GM19467 (cell line): Measurements from ENCODE around the gene PABPC1L.

Experiments
- ATAC-seq: cut with Tn5 transposase; IDR thresholded peaks from one replicate; pipeline ENCODE4 v1.9.1; 2021; ENCODE audit warnings: mild to moderate bottlenecking, moderate library complexity; ENCODE audit not compliant: unreplicated experiment

PABPC1L gene

DNA sequence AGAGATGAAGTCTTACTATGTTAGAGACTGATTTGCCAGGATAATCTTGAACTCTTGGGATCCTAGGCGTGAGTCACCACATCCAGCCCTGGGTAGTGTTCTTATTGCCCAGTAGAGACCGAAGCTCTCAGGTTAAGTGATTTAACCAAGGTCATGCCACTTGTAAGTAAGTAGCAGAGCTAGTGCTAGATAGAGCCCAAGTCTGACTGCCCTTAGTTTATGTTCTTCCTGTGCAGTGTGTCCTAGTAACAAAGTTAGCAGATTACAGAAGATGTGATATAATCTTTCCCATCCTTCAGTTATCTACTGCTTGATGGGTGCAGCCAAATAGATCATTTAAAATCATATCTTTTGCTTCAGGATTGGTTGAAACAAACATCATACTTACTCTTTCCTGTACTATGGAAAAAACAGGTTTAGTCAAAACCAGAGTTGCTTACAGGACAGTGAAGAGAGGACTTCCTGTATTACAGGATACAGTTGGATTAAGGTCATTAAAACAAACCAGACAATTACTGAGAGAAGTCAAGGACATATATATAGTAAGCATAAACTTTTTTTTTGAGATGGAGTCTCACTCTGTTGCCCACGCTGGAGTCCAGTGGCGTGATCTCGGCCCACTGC lies 9.5 kb upstream of the PABPC1L start:
- no peak for ATAC-seq

DNA sequence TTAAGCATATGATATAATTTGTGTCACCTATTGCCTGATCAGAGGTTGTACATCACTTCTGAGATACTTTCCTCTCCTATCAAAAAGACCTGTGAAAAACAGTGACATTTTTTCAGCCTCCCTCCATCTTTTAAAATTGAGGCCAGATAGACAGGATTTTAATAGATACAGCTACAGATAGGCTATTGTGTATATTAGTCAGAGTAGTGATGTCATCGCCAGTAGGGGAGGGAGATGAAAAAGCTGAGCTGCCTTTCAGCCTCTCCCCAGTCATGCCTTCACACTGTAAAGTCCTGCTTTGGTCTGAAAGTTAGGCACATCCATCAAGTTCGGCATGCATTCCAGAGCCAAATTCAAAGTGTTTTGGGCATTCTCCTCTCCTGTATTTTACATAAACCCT lies 7.9 kb upstream of the PABPC1L start:
- ATAC-seq = no peak

DNA sequence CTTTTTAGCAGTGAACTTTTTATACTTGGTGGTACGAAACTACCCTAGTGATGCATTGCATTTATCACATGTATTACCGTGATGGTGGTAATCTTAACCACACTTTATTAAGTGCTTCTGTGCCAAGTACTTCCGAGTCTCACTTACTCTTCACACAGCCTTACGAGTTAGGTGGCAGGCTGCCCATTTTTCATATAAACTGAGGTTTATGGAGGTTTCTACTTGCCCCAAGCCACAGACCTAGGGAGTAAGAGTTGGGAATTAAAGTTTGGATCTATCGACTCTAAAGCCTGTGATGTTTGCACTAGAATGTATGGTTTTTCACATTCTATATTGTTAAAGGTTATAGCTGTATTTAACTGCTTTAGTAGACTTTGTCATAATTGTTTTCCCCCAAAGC lies 5.5 kb upstream of the PABPC1L start:
- ATAC-seq = no peak

DNA sequence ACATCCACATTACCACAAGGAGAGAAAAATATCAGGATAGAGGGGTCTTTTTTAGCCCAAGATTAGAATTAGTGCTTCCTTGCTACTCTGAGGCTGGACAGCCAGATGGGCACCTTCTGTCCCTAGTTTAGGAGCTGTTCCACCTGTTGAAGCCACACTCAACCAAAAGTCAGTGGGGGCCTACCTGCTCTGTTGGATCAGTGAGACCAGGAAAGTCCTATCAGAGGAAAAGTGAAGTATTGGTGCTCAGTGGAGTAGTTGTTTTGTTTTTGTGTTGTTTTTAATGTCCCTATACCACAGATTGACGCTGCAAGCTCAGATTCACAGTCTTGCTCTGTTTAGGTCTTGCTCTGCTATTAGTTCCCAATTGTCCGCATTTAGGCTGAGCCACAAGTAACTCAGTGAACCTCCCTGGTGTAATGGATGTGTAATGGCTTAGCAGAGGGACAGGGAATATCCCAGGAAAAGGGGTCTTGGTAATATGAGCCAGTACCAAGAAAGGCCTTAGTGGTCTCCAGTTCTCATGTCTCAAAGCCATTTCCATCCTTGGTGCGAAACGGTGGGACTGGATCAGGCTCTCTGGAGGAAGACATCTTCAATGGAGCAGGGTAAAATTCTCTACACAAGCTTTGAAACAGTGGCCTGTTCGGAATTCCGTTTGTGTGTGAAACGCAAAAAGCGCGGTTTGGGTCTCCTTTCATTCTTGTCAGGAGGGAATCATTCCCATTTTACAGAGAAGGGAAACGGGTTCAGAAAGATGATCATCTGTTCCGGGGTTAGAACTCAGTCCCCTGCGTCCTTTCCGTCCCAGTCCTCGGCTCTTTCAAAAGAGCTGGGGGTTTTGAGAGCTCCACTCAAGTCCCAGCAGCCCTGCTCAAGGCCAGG lies 631 bp upstream of the PABPC1L start:
- ATAC-seq = no peak

DNA sequence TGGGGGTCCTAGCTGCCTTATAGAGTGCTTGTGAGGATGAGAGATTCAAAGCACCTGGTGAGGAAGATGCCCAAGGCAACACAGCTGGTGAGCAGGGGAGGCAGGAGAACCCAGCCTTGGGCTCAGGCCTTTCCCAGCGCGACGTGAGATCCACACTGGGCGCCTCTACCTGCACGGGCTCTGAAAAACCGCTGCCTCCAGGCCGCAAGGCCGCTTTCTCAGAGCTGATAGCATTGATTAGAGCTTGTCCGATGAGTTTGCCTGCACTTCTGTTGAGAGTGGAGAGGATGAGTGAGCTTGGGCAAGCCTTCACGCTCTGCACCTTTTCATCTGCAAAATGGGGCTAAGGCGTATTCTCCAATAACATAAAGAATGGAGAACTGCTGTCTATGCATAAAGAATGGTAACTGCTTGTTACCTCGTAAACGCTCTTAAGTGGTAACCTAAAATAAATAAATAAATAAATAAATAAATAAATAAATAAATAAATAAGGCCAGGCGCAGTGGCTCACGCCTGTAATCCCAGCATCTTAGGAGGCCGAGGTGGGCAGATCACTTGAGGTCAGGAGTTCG lies 916 bp downstream of the PABPC1L start:
- no peak for ATAC-seq

DNA sequence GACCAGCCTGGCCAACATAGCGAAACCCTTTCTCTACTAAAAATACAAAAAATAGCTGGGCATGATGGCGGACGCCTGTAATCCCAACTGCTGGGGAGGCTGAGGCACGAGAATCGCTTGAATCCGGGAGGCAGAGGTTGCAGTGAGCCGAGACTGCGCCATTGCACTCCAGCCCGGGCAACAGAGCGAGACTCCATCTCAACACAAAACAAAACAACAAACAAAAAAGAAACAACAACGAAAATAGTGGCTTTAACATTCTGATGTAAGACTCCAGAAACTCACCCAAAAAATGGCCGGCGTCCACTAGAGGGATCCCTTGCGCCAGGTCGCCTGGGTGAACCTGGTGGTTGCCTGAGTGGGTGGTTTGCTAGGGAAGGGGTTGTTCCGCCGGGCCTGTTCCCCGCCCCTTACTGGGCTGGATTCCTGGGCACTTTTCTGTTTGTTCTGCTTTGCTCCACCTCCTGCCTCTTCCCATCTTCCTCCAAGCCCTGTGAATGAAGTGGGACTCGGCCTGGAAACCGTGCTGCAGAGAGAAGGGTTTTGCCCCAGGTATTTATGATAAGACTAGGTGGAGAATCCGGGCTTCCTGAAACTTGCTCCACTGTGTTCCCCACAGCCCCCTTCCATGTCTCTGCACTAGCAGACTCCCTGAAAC lies 1.5 kb downstream of the PABPC1L start:
- ATAC-seq = no peak

DNA sequence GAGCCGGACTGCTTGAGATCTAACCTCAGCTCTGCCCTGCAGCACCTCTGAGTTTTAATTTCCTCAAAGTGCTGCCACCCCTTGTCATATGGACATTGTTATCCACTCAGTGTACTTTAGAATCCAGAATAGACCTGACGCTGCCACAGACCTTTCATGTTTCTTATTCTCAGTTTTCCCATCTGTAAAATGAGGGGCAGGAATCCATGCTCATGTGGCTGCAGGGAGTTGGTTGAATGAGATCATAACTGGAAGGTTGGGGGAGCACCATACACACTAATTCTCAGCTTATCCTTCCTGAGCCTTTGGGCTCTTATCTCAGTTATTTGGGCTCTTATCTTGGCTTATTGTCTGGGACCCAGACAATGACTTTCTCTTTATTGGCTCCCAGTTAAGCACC lies 2.3 kb downstream of the PABPC1L start:
- no peak for ATAC-seq

DNA sequence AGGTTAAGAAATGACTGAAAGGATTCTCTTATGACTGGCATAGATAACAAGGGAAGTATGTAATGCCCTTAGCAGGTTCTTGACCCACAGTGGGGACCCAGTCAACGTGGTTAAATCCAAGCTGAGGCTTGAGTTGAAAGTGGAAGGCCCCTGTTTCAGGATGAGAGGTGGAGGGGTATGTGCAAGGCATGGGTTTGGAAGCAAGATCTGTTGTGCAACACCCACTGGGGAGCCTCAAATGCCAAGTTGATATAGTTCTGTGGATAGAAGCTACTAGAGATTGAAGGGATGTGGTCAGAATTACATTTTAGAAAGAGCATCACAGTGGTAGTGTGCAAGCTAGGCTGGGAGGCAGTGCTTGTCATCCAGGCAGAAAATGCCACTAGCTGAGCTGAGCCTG lies 5.1 kb downstream of the PABPC1L start:
- ATAC-seq = no peak

DNA sequence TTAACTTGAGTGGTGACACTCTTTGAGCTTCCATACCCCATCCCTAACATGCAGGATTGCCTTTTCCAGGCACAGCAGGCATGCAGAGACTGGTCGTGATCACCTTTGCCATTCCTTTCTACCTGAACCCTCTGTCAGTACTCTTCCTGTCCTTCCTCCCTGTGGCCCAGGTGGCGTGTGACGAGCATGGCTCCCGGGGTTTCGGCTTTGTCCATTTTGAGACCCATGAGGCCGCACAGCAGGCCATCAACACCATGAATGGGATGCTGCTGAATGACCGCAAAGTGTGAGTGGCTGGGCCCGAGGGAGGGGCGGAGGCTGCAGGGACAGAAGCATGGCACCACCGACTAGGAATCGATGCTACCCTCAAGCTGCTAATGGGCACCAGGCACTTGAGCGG lies 6.7 kb downstream of the PABPC1L start:
- no peak for ATAC-seq

DNA sequence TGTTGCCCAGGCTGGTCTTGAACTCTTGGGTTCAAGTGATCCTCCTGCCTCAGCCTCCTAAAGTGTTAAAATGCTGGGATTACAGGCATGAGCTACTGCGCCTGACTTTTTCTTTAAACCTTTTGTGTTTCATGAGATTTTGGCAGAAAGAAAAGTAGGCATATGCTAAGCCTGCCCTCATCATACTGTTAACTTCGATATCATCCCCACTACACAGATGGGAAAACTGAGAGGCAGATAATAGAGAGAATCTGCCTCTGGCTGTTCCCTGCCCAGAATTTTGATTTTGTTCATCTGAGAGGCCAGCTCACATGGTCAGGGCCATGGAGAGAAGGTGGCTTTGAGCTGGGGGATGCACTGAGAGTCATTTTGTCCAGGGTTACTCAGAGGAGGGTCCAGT lies 7.5 kb downstream of the PABPC1L start:
- ATAC-seq = no peak

DNA sequence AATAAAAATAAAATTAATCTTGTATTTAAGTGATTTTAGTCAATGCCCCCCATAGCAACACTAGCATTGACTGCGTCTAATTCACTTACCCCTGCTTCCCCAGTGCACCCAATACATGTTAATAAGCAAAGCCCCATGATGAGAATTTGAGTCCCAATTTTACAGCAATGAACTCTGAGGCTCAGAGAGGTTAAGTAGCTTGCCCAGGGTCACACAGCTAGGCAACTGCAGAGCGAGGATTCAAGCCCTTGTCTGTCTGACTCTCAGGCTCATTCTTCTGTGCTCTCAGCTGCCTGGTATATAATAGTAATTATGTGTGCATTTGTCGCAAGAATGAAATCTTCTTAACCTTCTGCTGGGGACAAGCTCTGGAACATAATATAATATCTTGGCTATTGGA lies 8.5 kb downstream of the PABPC1L start:
- ATAC-seq = no peak

DNA sequence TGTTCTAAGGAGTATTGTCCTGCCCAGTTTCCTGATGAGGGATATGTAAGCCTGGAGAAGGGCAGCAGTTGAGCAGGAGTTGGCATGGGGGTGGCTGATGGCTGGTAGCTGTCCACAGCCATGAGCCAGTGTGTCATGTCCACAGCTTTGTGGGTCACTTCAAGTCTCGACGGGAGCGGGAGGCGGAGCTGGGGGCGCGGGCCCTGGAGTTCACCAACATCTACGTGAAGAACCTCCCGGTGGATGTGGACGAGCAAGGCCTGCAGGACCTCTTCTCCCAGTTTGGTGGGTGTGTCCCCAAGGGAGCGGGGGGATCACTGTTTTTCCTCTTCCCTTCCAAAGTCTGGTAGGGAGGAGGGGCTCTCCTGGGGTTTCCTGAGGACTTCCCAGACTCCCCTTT lies 8.9 kb downstream of the PABPC1L start:
- no peak for ATAC-seq

DNA sequence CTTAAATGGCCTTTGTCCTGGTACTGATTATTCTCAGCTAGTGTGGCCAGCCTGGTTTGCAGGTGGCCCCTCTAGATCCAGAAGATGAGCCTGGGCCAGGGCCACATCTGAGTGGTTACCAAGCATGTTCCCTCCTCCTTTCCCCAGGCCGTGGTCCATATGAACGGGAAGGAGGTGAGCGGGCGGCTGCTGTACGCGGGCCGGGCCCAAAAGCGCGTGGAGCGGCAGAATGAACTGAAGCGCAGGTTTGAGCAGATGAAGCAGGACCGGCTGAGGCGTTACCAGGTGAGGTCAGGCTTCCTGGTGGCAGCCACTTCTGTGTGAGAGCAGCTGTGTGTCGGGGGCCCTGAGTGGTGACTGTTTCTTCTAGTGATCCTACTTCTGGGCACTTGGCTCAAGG lies 11.6 kb downstream of the PABPC1L start:
- ATAC-seq = no peak

DNA sequence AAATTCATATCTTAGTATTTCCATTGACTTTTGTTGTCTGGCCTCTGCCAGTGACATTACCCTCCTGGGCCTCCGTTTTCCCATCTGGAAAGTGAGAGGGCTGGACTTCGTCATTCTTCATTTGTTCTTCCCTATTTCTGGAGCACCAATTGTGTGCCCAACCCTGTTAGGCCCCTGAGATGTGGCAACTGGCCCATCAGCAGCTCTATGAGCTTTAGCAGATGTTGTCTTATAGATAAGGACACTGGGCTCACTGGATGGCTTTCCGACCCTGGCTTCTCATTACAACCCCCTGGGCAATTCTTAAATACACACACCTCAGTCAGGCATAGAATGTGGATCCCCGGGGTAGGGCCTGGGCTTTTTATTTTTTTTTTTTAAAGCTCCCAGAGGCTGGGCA lies 14.7 kb downstream of the PABPC1L start:
- no peak for ATAC-seq

DNA sequence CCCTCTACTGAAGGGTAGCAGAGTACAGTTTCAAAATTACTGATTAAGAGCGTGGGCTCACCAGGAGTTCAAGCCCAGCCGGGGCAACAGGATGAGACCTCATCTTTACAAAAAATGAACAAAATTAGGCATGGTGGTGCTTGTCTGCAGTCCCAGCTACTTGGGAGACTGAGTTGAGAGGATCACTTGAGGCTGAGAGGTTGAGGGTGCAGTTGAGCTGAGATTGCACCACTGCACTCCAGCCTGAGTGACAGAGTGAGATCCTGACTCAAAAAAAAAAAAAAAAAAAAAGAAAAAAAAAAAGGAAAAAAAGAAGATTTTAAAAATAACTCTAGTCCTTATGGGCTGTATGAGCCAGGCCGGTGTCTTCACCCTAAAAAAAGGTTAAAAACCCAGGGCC lies 18.7 kb downstream of the PABPC1L start:
- no peak for ATAC-seq

DNA sequence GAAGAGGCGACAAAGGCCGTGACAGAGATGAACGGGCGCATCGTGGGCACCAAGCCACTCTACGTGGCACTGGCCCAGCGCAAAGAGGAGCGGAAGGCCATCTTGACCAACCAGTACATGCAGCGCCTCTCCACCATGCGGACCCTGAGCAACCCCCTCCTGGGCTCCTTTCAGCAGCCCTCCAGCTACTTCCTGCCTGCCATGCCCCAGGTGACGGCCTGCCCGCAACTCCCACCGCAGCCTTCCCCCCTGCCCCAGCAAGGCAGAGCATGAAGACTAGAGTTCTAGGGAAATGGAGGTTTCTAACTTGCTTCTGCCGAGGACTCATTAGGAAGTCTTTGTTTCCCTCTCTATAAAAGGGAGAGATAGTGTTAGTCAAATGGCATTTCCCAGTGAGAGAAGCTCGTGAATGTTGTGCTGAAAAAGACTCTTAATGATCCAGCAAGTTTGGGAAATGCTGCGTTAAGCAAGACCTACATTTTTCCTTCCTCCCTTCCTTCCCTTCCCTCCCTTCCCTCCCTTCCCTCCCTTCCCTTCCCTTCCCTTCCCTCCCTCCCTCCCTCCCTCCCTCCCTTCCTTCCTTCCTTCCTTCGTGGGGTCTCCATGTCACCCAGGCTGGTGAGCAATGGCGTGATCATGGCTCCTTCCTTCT lies 20.8 kb downstream of the PABPC1L start:
- no peak for ATAC-seq

DNA sequence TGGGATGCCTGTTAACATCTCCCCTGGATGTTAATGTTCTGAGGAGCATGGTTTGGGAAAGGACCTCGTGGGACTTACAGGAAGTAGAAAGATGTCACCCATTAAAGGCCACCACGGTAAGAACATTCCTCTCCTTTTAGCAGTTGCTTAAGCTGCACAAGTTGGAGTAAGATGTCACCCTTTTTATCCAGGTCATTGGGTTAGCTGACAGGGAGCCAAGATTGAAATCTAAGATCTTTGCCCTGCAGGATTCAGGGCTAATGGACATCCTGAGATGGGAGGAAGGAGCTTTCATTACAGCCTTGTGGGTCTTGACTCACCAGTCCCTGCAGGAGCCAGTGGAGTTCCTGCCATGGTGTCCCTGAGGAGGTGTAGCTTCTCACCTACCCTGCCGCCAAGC lies 22.1 kb downstream of the PABPC1L start:
- no peak for ATAC-seq

DNA sequence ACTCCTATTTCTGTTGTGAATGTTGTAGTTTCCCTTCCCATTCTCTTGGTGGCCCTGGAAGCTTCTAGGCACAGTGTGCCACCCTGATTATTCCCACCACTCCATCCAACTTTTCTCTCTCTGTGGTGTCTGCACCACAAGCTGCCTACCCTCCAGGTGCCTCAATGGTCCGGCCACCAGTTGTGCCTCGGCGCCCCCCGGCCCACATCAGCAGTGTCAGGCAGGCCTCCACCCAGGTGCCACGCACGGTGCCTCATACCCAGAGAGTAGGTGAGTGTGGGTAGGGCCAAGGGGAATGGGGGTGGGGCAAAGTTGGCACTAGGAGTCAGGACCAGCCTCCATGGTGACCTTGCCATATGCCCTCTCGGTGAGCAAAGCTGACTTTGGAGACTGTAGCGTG lies 23.1 kb downstream of the PABPC1L start:
- no peak for ATAC-seq

DNA sequence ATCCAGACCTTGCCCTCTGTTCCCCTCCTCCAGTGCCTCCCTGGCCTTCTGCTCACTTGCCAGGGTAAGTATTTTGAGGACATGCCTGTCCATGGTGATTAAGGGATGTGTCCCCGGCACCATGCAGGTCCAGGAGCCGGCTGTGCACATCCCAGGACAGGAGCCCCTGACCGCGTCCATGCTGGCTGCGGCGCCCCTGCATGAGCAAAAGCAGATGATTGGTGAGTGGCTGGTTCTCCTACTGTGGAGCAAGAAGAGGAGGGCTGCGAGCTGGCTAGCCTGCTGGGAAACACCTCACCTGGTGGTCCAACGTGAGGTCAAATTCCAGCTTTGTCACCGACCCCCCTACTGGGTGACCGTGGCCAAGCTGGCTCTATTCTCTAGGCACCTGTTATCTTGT lies 26.6 kb downstream of the PABPC1L start:
- ATAC-seq = no peak

DNA sequence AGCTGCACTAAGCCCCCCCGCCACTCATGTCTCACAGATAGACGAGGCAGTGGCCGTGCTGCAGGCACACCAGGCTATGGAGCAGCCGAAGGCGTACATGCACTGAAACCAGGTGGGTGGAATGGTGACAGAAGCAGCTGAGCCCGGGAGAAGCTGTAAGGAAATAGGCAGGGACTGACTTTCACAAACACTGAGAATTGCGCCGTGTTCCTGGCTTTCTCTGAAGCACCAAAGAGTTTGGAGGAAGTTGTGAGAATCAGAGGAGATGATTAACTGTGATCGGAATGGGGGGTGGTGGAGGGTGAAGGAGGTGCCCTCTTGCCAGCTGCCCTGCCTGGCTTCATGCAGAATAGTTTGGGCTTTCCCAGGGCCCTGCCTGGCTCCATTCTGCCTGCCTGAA lies 28.8 kb downstream of the PABPC1L start:
- ATAC-seq = no peak

DNA sequence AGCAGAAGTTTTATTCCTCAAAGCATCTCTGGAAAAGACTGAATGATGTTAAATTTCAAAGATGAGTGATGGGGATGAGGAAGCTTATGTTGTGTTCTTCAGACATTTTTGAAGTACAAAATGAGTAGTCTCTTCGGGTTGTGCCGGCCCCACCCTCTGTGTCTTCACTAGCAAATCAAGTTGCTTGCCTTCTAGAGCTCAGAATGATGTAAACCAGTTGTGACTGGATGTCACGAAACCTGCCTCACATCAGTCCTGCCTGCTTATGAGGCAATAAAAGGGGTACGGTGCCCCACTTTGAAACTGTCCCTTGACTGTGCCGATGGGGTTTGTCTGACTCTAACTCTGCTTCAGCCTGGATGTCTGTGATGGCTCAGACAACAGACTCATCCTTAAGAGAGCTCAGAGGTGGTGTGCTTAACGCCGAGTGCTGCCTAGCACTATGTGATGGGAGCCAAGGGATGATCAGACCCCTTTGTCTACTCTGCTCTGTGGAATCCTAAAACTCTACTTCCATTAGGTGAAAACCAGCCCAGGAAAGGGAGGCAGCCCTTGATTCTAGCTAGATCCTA lies 31.3 kb downstream of the PABPC1L start:
- ATAC-seq = no peak
